Brain microvascular endothelial cell (primary cell): ENCODE data around the gene RIPOR3.

Source experiments
- DNase-seq: peaks from one replicate; pipeline ENCODE4 v3.0.0-alpha.2; 2020
- H3K27ac ChIP-seq: fragments of 250-450 bp; sonication (Bioruptor Pico); 2 replicates; pipeline ENCODE4 v1.5.1; 2020; ENCODE audit warnings: mild to moderate bottlenecking, moderate library complexity
- H3K27me3 ChIP-seq: fragments of 250-450 bp; sonication (Bioruptor Pico); replicated peaks from 2 replicates; pipeline ENCODE4 v1.5.1; 2020; ENCODE audit warnings: mild to moderate bottlenecking
- H3K36me3 ChIP-seq: fragments of 250-450 bp; sonication (Bioruptor Pico); replicated peaks from 2 replicates; pipeline ENCODE4 v1.5.1; 2020; ENCODE audit warnings: mild to moderate bottlenecking
- H3K4me3 ChIP-seq: 2 replicates; pipeline ENCODE4 v1.5.1; 2011; ENCODE audit warnings: low read depth, mild to moderate bottlenecking, control low read depth, low read length, moderate library complexity
- CTCF ChIP-seq: IDR thresholded peaks from 2 replicates; pipeline ENCODE4 v1.5.1; 2011; ENCODE audit warnings: low read depth, mild to moderate bottlenecking, moderate library complexity, low read length, control low read depth, inconsistent platforms; ENCODE audit errors: missing control alignments
- in situ Hi-C: cut with HindIII; loops from 2 replicates; pipeline ENCODE4 v1.10.0; 2017; ENCODE audit warnings: low sequenced_read_pairs, low pct_ligation_motif_present

The RIPOR3 gene

GRCh38 chr20:50690650-50691572, at the start of gene RIPOR3:
Gene RIPOR3, minus strand, starts transcription at chr20:50691542. Its CDS starts 414 bp downstream, at chr20:50691128.
- in situ Hi-C loops: no loop called here
- TF ChIP-seq CTCF: no peak
- no peaks in the 10 kb centered on the region for H3K36me3 ChIP-seq
- no peak within 1 kb of the TSS for H3K27ac ChIP-seq
- peak within 1 kb of the TSS; percentile 35 for H3K4me3 ChIP-seq
- no peaks in the 10 kb centered on the region for H3K27me3 ChIP-seq
- no peak for DNase-seq

GRCh38 chr20:50737352-50737751, 46.0 kb upstream of the RIPOR3 start:
- no peaks in the 10 kb centered on the region for H3K36me3 ChIP-seq
- H3K27ac ChIP-seq: no peak overlapping the region
- no peak for TF ChIP-seq CTCF
- no peak for DNase-seq
- no peaks in the 10 kb centered on the region for H3K27me3 ChIP-seq
- no peak overlapping the region for H3K4me3 ChIP-seq
- in situ Hi-C loops: no loop called here

- Histone ChIP-seq H3K27me3 (no peaks in the 10 kb centered on the region), H3K27ac (no peak overlapping the region), H3K36me3 (no peaks in the 10 kb centered on the region), H3K4me3 (no peak overlapping the region)
- no peak for TF ChIP-seq CTCF
- in situ Hi-C loops: no loop called here
- DNase-seq: no peak
These were observed 44.5 kb upstream of the RIPOR3 start for GRCh38 chr20:50735813-50736212.

GRCh38 chr20:50734730-50735679, 43.7 kb upstream of the RIPOR3 start:
- no peak for DNase-seq
- in situ Hi-C loops: no loop called here
- no peak overlapping the region for H3K27ac ChIP-seq
- no peaks in the 10 kb centered on the region for H3K36me3 ChIP-seq
- no peak for TF ChIP-seq CTCF
- no peak overlapping the region for H3K4me3 ChIP-seq
- H3K27me3 ChIP-seq: no peaks in the 10 kb centered on the region

- DNase-seq: no peak
- H3K27me3 ChIP-seq: no peaks in the 10 kb centered on the region
- no peak overlapping the region for H3K4me3 ChIP-seq
- H3K36me3 ChIP-seq: no peaks in the 10 kb centered on the region
- H3K27ac ChIP-seq: no peak overlapping the region
- in situ Hi-C loops: no loop called here
- TF ChIP-seq CTCF: no peak
These were observed 42.5 kb upstream of the RIPOR3 start for GRCh38 chr20:50733644-50734349.
